Measurements from ENCODE around the gene ACVR1B. TPM values are rescaled to one million over a fixed set of nuclear protein-coding genes. Genes with fewer than 3 reads are reported as not detected.

The ACVR1B gene
- total and polyA plus RNA-seq, 3 donors from 2014 or later: 36.8 to 44.6 (median 37.3) TPM

DNA sequence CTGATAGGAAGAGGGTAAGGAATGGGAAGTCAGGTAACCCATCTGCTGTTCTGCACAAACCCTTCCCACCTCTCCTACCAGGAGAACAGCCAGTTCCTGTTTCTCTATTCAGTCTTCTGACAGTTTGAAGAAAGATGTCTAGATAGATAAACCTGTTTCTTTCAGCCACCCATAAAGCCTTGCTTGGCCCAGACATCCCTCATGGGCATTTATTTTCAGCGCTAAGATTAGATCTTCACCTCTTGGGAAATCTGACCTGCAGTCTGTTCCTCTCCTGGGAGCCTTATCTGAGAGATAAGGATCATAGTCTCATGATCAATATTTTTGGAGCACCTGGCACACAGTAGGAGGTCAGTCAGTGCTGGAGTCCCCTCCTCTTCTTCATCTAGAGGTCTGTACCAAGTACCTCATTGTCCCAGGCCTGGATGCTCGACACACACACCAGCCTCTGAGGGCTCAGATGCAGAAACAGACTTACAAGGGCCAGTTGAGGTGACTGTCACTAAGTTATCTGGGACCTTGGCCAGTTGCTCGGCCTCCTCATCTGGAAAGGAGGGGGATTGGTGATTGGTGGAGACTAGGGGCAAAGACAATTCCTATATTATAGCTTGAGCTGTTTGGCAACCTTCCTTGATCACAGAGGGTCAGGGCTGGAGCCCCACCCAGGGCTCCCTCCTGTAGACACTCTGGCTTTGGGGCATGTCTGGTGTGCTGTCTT is 26.0 kb upstream of the ACVR1B start:
- Histone ChIP-seq H3K27ac (no peak overlapping the region), H3K4me1 (peaks cover 10% of the 10 kb centered on the region), H3K27me3 (no peaks in the 10 kb centered on the region), H3K36me3 (ENCODE audit: low read depth, missing control alignments) (no peaks in the 10 kb centered on the region), H3K9me3 (no peaks in the 10 kb centered on the region), H3K4me3 (no peak overlapping the region)
- no peak for DNase-seq
- intact Hi-C loops (cut with DNase I; ENCODE audit: low total_unique reads): no loop called here
- no peak for TF ChIP-seq POLR2A (IDR thresholded peaks at IDR 0.05)
- TF ChIP-seq, protein P1, sequence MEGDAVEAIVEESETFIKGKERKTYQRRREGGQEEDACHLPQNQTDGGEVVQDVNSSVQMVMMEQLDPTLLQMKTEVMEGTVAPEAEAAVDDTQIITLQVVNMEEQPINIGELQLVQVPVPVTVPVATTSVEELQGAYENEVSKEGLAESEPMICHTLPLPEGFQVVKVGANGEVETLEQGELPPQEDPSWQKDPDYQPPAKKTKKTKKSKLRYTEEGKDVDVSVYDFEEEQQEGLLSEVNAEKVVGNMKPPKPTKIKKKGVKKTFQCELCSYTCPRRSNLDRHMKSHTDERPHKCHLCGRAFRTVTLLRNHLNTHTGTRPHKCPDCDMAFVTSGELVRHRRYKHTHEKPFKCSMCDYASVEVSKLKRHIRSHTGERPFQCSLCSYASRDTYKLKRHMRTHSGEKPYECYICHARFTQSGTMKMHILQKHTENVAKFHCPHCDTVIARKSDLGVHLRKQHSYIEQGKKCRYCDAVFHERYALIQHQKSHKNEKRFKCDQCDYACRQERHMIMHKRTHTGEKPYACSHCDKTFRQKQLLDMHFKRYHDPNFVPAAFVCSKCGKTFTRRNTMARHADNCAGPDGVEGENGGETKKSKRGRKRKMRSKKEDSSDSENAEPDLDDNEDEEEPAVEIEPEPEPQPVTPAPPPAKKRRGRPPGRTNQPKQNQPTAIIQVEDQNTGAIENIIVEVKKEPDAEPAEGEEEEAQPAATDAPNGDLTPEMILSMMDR (IDR thresholded peaks at IDR 0.05): no peak
- 85 to 91% methylated on average over 3 of the region's 3 CpGs for WGBS, 2 donors

DNA sequence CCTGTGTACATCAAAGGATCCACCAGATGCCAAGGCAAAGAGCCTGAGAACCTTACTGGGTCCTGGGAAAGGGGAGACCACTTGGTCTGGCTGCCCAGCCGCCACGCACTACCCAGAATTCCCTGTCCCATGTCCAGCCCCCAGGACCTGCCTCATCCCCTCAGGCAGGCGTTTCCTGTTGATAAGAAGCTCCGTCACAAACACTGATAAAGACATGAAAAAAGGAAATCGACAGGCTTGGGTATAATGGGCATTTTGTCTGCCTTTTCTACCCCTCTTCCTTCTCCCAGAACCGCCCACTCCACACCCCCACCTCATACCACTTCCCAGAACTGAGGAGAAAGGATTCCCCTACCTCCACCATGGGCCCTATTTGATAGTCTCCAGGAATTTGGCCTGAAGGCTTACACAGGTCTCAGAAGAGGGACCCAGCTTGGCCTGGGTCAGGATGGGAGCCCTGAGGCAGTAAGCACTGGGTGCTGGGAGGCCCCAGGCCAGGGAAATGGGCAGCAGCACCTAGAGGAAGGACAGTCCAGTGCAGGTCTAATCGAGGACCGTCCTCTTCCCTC is 25.4 kb upstream of the ACVR1B start:
- no peaks in the 10 kb centered on the region for H3K9me3 ChIP-seq
- no peak for TF ChIP-seq POLR2A (IDR thresholded peaks at IDR 0.05)
- TF ChIP-seq, protein P1 (IDR thresholded peaks at IDR 0.05): no peak
- no peak overlapping the region for H3K27ac ChIP-seq
- no peaks in the 10 kb centered on the region for H3K36me3 ChIP-seq (ENCODE audit: low read depth, missing control alignments)
- H3K4me3 ChIP-seq: no peak overlapping the region
- no peak for DNase-seq
- H3K27me3 ChIP-seq: no peaks in the 10 kb centered on the region
- intact Hi-C loops (cut with DNase I; ENCODE audit: low total_unique reads): no loop called here
- WGBS, 2 donors: 66 to 82% methylated on average over 8 of the region's 8 CpGs
- peaks cover 10% of the 10 kb centered on the region for H3K4me1 ChIP-seq

DNA sequence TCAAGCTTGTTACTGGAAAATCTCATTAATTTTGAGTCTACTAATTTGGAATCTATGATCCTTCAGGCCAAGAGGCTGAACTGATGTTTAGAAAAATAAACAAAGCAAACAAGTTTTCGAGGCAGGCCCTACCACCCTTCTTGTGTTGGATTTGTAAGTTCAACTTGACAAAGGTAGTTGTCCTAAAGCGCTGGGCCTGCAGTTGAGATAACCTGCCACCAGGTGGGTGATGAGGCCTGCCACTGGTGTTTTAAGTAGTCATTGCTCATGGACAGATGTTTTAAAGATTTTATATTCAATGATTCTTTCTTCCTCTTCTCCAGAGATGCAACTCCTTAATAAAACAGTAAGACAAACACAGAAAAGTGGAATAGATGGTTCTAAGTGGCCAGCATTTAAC is 24.8 kb upstream of the ACVR1B start:
- H3K4me1 ChIP-seq: peaks cover 10% of the 10 kb centered on the region
- H3K27me3 ChIP-seq: no peaks in the 10 kb centered on the region
- DNase-seq: no peak
- TF ChIP-seq POLR2A (IDR thresholded peaks at IDR 0.05): no peak
- TF ChIP-seq, protein P1 (IDR thresholded peaks at IDR 0.05): no peak
- no peaks in the 10 kb centered on the region for H3K36me3 ChIP-seq (ENCODE audit: low read depth, missing control alignments)
- H3K27ac ChIP-seq: no peak overlapping the region
- H3K4me3 ChIP-seq: no peak overlapping the region
- WGBS, 2 donors: 92 to 98% methylated on average over 2 of the region's 2 CpGs
- H3K9me3 ChIP-seq: no peaks in the 10 kb centered on the region
- intact Hi-C loops (cut with DNase I; ENCODE audit: low total_unique reads): no loop called here

DNA sequence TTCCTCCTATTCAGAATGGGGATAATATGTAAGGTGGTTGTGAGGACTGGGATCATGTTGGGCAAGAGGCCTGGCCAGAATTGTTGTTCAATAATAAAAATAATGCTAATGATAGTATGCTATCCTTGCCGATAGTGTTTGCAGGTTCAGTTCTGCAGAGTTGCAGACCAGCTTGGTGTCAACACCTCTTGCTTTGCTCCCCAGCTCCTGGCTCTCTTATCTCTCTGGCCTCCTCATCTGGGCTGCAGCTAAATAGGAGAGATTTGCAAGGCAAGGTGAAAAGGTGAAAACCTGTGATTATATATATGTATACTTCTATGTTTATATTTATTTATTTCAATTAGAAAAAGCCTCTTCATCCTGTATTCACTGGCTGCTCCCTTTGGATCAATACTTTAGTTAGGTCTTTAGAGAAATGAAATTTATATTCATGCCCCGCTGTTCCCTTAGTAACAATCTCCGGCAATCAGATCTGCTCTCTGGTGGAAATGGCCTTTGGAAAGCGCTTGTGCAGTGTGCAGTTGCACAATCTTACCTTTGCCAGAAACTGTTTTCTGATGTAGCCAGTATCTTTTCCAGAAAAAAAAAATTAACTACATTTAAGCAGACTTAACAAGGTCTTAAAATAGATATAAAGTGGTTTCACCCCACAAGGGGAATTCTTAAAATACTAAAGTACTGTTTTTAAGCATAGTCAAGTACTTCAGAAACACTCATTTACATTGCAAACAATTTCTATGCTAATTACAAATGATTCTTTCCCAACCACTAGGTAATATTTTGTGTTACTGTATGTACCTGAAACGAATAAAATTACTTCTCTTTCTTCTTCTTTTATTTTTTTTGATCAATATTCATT is 19.1 kb upstream of the ACVR1B start:
- Histone ChIP-seq H3K9me3 (no peaks in the 10 kb centered on the region), H3K36me3 (ENCODE audit: low read depth, missing control alignments) (no peaks in the 10 kb centered on the region), H3K27me3 (no peaks in the 10 kb centered on the region), H3K27ac (no peak overlapping the region), H3K4me3 (no peak overlapping the region), H3K4me1 (no peaks in the 10 kb centered on the region)
- WGBS, 2 donors: 83 to 86% methylated on average over 5 of the region's 5 CpGs
- no peak for TF ChIP-seq POLR2A (IDR thresholded peaks at IDR 0.05)
- TF ChIP-seq, protein P1 (IDR thresholded peaks at IDR 0.05): no peak
- intact Hi-C loops (cut with DNase I; ENCODE audit: low total_unique reads): no loop called here
- DNase-seq: no peak
